Neural progenitor cell (in vitro differentiated cells): ENCODE data around the gene PLS3. TPM values are rescaled to one million over a fixed set of nuclear protein-coding genes. Genes with fewer than 3 reads are reported as not detected.
A peak's percentile ranks its signal among the peaks of the same experiment; 100 is the strongest.

Experiments used
- DNase-seq: peaks from one replicate; pipeline ENCODE4 v3.0.0-alpha.2; 2016; ENCODE audit warnings: low spot score
- H2AFZ ChIP-seq: fragments of 200-600 bp; sonication (generic); replicated peaks from 2 replicates; pipeline ENCODE4 v1.6.1; 2016; ENCODE audit warnings: antibody characterized with exemption
- H3F3A ChIP-seq: fragments of 200-600 bp; sonication (generic); 2 replicates; pipeline ENCODE4 v1.6.1; 2016; ENCODE audit warnings: antibody characterized with exemption, low read depth
- H3K27ac ChIP-seq: fragments of 200-600 bp; sonication (generic); 2 replicates; pipeline ENCODE4 v1.5.1; 2016; ENCODE audit warnings: mild to moderate bottlenecking
- H3K27me3 ChIP-seq: fragments of 200-600 bp; sonication (generic); 2 replicates; pipeline ENCODE4 v1.6.1; 2016; ENCODE audit warnings: mild to moderate bottlenecking, moderate library complexity
- H3K36me3 ChIP-seq: fragments of 200-600 bp; sonication (generic); 2 replicates; pipeline ENCODE4 v1.5.1; 2016
- H3K4me1 ChIP-seq: fragments of 200-600 bp; sonication (generic); 2 replicates; pipeline ENCODE4 v1.6.1; 2016; ENCODE audit warnings: mixed run types
- H3K4me2 ChIP-seq: fragments of 200-600 bp; sonication (generic); 2 replicates; pipeline ENCODE4 v1.6.1; 2016
- H3K4me3 ChIP-seq: fragments of 200-600 bp; sonication (generic); 2 replicates; pipeline ENCODE4 v1.5.1; 2016
- H3K79me2 ChIP-seq: fragments of 200-600 bp; sonication (generic); 2 replicates; pipeline ENCODE4 v1.6.1; 2016; ENCODE audit warnings: low read depth
- H3K9ac ChIP-seq: fragments of 200-600 bp; sonication (generic); 2 replicates; pipeline ENCODE4 v1.6.1; 2016
- H3K9me3 ChIP-seq: fragments of 200-600 bp; sonication (generic); 2 replicates; pipeline ENCODE4 v1.5.1; 2016; ENCODE audit warnings: low read depth
- H4K20me1 ChIP-seq: fragments of 200-600 bp; sonication (generic); 2 replicates; pipeline ENCODE4 v1.6.1; 2016; ENCODE audit warnings: low read depth
- H3K27ac Mint-ChIP-seq: 3 replicates; pipeline ENCODE4 v1.8.0; 2021; ENCODE audit warnings: mixed read lengths
- H3K27me3 Mint-ChIP-seq: 2 replicates; pipeline ENCODE4 v1.8.0; 2022; ENCODE audit warnings: low read depth, mild to moderate bottlenecking, inconsistent platforms, moderate library complexity, mixed read lengths; ENCODE audit not compliant: insufficient read depth
- H3K36me3 Mint-ChIP-seq: 3 replicates; pipeline ENCODE4 v1.8.0; 2021; ENCODE audit warnings: mixed read lengths
- H3K4me1 Mint-ChIP-seq: 3 replicates; pipeline ENCODE4 v1.8.0; 2021; ENCODE audit warnings: mixed read lengths
- H3K4me3 Mint-ChIP-seq: 3 replicates; pipeline ENCODE4 v1.8.0; 2021; ENCODE audit warnings: mild to moderate bottlenecking, moderate library complexity, mixed read lengths
- H3K9me3 Mint-ChIP-seq: 3 replicates; pipeline ENCODE4 v1.8.0; 2020; ENCODE audit warnings: mixed read lengths
- CTCF ChIP-seq: fragments of 200-600 bp; sonication (generic); IDR thresholded peaks from 2 replicates; pipeline ENCODE4 v1.5.1; 2017; ENCODE audit warnings: antibody characterized with exemption, mild to moderate bottlenecking
- EZH2 ChIP-seq: fragments of 200-600 bp; sonication (generic); IDR thresholded peaks from 2 replicates; pipeline ENCODE4 v1.6.1; 2017; ENCODE audit warnings: antibody characterized with exemption, mild to moderate bottlenecking, moderate library complexity
- EZH2phosphoT487 ChIP-seq: fragments of 200-600 bp; sonication (generic); IDR thresholded peaks from 2 replicates; pipeline ENCODE4 v1.6.1; 2017; ENCODE audit warnings: antibody characterized with exemption
- total RNA-seq: library from RNA; depleted of rRNA; stranded (reverse); fragments of >200 nt; gene quantifications from 2 replicates; pipeline ENCODE4 v1.2.3, GENCODE V29; 2015; ENCODE audit warnings: low replicate concordance

Gene PLS3
- total RNA-seq, 1 donor from 2014 or later: 222 TPM

GRCh38 chrX:115592997-115593734, 32.2 kb downstream of the PLS3 start:
- DNase-seq: no peak
- H3K36me3 ChIP-seq: no peaks in the 10 kb centered on the region
- H3K9me3 ChIP-seq: no peaks in the 10 kb centered on the region
- peaks cover 13% of the 10 kb centered on the region for H3K4me1 ChIP-seq
- peaks cover 82% of the 10 kb centered on the region for H3K79me2 ChIP-seq
- H4K20me1 ChIP-seq: no peaks in the 10 kb centered on the region
- H3K4me3 Mint-ChIP-seq: peak overlapping the region; percentile 39
- no peaks in the 10 kb centered on the region for H3K27me3 ChIP-seq
- peaks cover 35% of the 10 kb centered on the region for H3K4me1 Mint-ChIP-seq
- H3K4me3 ChIP-seq: no peak overlapping the region
- H3K9ac ChIP-seq: no peak overlapping the region
- H3K27ac ChIP-seq: no peak overlapping the region
- peak overlapping the region; percentile 1 for H3K4me2 ChIP-seq
- no peaks in the 10 kb centered on the region for H3K9me3 Mint-ChIP-seq
- no peak for TF ChIP-seq CTCF
- no peaks in the 10 kb centered on the region for H3K27me3 Mint-ChIP-seq
- no peak overlapping the region for H2AFZ ChIP-seq
- H3F3A ChIP-seq: no peaks in the 10 kb centered on the region
- H3K36me3 Mint-ChIP-seq: peaks cover 12% of the 10 kb centered on the region
- H3K27ac Mint-ChIP-seq: peak overlapping the region; percentile 47

- Mint-ChIP-seq H3K4me1 (peaks cover 35% of the 10 kb centered on the region), H3K27me3 (no peaks in the 10 kb centered on the region), H3K9me3 (no peaks in the 10 kb centered on the region), H3K27ac (no peak overlapping the region), H3K36me3 (peaks cover 8% of the 10 kb centered on the region), H3K4me3 (no peak overlapping the region)
- peaks cover 13% of the 10 kb centered on the region for H3K4me1 ChIP-seq
- TF ChIP-seq CTCF (no peak), EZH2phosphoT487 (no peak), EZH2 (no peak)
- no peaks in the 10 kb centered on the region for H4K20me1 ChIP-seq
- H3K9me3 ChIP-seq: no peaks in the 10 kb centered on the region
- H3K36me3 ChIP-seq: no peaks in the 10 kb centered on the region
- no peaks in the 10 kb centered on the region for H3F3A ChIP-seq
- no peak overlapping the region for H3K4me3 ChIP-seq
- H3K27ac ChIP-seq: no peak overlapping the region
- no peak overlapping the region for H3K9ac ChIP-seq
- no peak overlapping the region for H3K4me2 ChIP-seq
- no peaks in the 10 kb centered on the region for H3K27me3 ChIP-seq
- H3K79me2 ChIP-seq: peaks cover 81% of the 10 kb centered on the region
- no peak for DNase-seq
- no peak overlapping the region for H2AFZ ChIP-seq
Measured at GRCh38 chrX:115595049-115595448, 34.1 kb downstream of the PLS3 start.

GRCh38 chrX:115598556-115598955, 37.6 kb downstream of the PLS3 start:
- Histone ChIP-seq H3K9ac (no peak overlapping the region), H3F3A (no peaks in the 10 kb centered on the region), H4K20me1 (no peaks in the 10 kb centered on the region), H3K79me2 (peaks cover 65% of the 10 kb centered on the region), H3K27ac (no peak overlapping the region), H3K4me3 (no peak overlapping the region), H2AFZ (no peak overlapping the region), H3K4me1 (peaks cover 4% of the 10 kb centered on the region), H3K27me3 (no peaks in the 10 kb centered on the region), H3K36me3 (no peaks in the 10 kb centered on the region), H3K9me3 (no peaks in the 10 kb centered on the region), H3K4me2 (no peak overlapping the region)
- no peaks in the 10 kb centered on the region for H3K9me3 Mint-ChIP-seq
- H3K4me3 Mint-ChIP-seq: no peak overlapping the region
- H3K36me3 Mint-ChIP-seq: peaks cover 8% of the 10 kb centered on the region
- TF ChIP-seq EZH2phosphoT487: no peak
- H3K27me3 Mint-ChIP-seq: no peaks in the 10 kb centered on the region
- H3K27ac Mint-ChIP-seq: no peak overlapping the region
- no peak for DNase-seq
- peaks cover 30% of the 10 kb centered on the region for H3K4me1 Mint-ChIP-seq

GRCh38 chrX:115602308-115602707, 41.3 kb downstream of the PLS3 start:
- peaks cover 5% of the 10 kb centered on the region for H3K36me3 Mint-ChIP-seq
- no peak overlapping the region for H3K4me3 ChIP-seq
- H3K9ac ChIP-seq: no peak overlapping the region
- no peaks in the 10 kb centered on the region for H3K36me3 ChIP-seq
- H3K4me2 ChIP-seq: no peak overlapping the region
- H3F3A ChIP-seq: no peaks in the 10 kb centered on the region
- no peak overlapping the region for H3K4me3 Mint-ChIP-seq
- no peaks in the 10 kb centered on the region for H3K9me3 Mint-ChIP-seq
- H3K4me1 Mint-ChIP-seq: peaks cover 14% of the 10 kb centered on the region
- no peaks in the 10 kb centered on the region for H4K20me1 ChIP-seq
- peaks cover 70% of the 10 kb centered on the region for H3K79me2 ChIP-seq
- no peaks in the 10 kb centered on the region for H3K4me1 ChIP-seq
- no peaks in the 10 kb centered on the region for H3K27me3 Mint-ChIP-seq
- TF ChIP-seq EZH2: no peak
- TF ChIP-seq CTCF: no peak
- TF ChIP-seq EZH2phosphoT487: no peak
- H2AFZ ChIP-seq: no peak overlapping the region
- no peaks in the 10 kb centered on the region for H3K9me3 ChIP-seq
- H3K27ac Mint-ChIP-seq: no peak overlapping the region
- no peaks in the 10 kb centered on the region for H3K27me3 ChIP-seq
- no peak for DNase-seq
- no peak overlapping the region for H3K27ac ChIP-seq
